ENCODE data around the gene PLA1A.

The PLA1A gene

DNA sequence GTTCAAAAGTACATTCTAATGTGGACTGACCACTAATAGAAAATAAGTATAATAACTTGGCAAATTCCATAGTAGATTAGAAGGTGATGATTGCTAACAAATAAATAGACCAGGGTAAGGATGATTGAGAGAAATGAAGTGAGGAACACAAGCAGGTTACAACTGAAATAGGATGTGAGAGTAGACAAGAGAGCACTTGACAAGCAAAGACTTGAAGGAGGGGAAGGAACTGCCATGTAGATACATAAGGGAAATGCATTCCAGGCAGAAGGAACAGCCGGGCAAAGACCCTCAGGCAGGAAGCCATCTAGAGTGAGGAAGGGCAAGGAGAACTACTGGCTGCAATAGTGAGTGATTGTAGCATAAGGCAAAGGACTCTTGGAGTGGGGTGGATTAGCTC is 5.0 kb downstream of the PLA1A start:
- H3K4me3 ChIP-seq (ENCODE audit: low read depth, low read length), result no peak overlapping the region
- H3K36me3 ChIP-seq, result no peaks in the 10 kb centered on the region
- H3K9me3 ChIP-seq (ENCODE audit: severe bottlenecking), result no peaks in the 10 kb centered on the region
- TF ChIP-seq, protein P1, sequence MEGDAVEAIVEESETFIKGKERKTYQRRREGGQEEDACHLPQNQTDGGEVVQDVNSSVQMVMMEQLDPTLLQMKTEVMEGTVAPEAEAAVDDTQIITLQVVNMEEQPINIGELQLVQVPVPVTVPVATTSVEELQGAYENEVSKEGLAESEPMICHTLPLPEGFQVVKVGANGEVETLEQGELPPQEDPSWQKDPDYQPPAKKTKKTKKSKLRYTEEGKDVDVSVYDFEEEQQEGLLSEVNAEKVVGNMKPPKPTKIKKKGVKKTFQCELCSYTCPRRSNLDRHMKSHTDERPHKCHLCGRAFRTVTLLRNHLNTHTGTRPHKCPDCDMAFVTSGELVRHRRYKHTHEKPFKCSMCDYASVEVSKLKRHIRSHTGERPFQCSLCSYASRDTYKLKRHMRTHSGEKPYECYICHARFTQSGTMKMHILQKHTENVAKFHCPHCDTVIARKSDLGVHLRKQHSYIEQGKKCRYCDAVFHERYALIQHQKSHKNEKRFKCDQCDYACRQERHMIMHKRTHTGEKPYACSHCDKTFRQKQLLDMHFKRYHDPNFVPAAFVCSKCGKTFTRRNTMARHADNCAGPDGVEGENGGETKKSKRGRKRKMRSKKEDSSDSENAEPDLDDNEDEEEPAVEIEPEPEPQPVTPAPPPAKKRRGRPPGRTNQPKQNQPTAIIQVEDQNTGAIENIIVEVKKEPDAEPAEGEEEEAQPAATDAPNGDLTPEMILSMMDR (IDR thresholded peaks at IDR 0.05; ENCODE audit: low read depth, low read length), result no peak
- no peak for DNase-seq
- no peaks in the 10 kb centered on the region for H3K27me3 ChIP-seq (ENCODE audit: insufficient read depth, low read depth, severe bottlenecking)
- H3K27ac ChIP-seq, result no peak overlapping the region

DNA sequence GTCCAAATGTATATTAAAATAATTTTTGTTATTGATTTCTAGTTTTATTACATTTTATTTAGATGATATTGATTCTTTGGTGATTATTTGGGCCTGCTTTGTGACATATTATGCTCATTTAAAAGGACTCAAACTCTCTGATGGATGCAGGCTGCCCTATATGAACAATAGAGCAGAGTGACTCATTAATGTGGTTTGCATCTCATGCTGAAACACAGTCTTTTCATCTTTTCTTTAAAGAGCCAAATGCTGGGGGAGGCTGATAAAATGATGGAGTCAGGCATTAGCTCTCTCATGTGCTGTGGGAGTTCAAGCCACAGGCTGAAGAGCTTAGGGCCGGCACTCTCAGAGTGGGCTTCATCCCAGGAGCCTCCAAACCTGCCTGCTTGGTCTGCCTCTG is 7.2 kb downstream of the PLA1A start:
- TF ChIP-seq, protein P1 (IDR thresholded peaks at IDR 0.05; ENCODE audit: low read depth, low read length), result no peak
- DNase-seq, result no peak
- H3K27me3 ChIP-seq (ENCODE audit: insufficient read depth, low read depth, severe bottlenecking), result no peaks in the 10 kb centered on the region

DNA sequence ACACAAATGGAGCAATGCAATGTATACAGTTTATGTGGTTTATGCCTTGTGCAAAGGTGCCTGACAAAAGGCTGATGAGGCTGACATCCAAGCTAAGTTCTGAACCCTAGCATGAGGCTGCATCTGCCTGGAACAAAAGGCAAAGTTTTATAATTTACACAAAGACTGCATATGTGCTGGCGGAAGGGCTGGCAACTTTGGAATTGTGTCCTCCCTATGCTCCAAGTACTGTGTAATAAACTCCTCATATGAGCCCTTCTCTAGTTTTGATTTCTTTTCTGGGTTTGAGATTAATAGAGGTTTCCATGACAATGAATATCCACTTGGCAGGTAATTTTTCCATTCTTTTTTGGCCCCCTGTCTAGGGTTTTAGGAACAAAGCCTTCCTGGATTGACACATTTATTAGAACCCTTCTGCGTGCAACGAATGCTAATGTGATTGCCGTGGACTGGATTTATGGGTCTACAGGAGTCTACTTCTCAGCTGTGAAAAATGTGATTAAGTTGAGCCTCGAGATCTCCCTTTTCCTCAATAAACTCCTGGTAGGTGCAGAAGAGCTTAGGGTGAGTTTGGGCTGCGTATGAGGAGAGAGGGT is 10.8 kb downstream of the PLA1A start:
- H3K27ac ChIP-seq, result no peak overlapping the region
- no peak overlapping the region for H3K4me3 ChIP-seq (ENCODE audit: low read depth, low read length)
- no peaks in the 10 kb centered on the region for H3K36me3 ChIP-seq
- TF ChIP-seq, protein P1 (IDR thresholded peaks at IDR 0.05; ENCODE audit: low read depth, low read length), result no peak
- no peaks in the 10 kb centered on the region for H3K27me3 ChIP-seq (ENCODE audit: insufficient read depth, low read depth, severe bottlenecking)
- no peak for DNase-seq
- no peaks in the 10 kb centered on the region for H3K9me3 ChIP-seq (ENCODE audit: severe bottlenecking)

More for the DNA sequence above, 7.2 kb downstream of the PLA1A start:
- H3K9me3 ChIP-seq (ENCODE audit: severe bottlenecking), result no peaks in the 10 kb centered on the region
- no peak overlapping the region for H3K4me3 ChIP-seq (ENCODE audit: low read depth, low read length)
- H3K36me3 ChIP-seq, result no peaks in the 10 kb centered on the region
- no peak overlapping the region for H3K27ac ChIP-seq

DNA sequence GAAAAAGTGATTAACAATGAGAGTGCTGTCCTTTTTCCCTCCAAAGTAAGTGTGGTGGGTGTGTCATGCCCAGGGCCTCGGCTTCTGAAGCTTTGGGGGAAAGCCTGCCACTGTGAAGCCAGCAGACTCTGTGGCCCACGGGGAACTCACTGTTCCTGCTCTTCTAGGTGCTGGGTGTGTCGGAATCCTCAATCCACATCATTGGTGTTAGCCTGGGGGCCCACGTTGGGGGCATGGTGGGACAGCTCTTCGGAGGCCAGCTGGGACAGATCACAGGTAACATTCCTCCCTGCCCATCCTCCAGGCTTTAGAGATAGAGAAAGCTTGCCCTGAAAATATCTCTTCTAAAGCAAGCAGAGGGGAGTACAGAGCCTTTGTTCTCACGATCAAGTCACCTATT is 11.6 kb downstream of the PLA1A start:
- no peaks in the 10 kb centered on the region for H3K36me3 ChIP-seq
- no peak overlapping the region for H3K27ac ChIP-seq
- H3K4me3 ChIP-seq (ENCODE audit: low read depth, low read length), result no peak overlapping the region
- TF ChIP-seq, protein P1 (IDR thresholded peaks at IDR 0.05; ENCODE audit: low read depth, low read length), result no peak
- H3K9me3 ChIP-seq (ENCODE audit: severe bottlenecking), result no peaks in the 10 kb centered on the region
- no peaks in the 10 kb centered on the region for H3K27me3 ChIP-seq (ENCODE audit: insufficient read depth, low read depth, severe bottlenecking)
- DNase-seq, result no peak

DNA sequence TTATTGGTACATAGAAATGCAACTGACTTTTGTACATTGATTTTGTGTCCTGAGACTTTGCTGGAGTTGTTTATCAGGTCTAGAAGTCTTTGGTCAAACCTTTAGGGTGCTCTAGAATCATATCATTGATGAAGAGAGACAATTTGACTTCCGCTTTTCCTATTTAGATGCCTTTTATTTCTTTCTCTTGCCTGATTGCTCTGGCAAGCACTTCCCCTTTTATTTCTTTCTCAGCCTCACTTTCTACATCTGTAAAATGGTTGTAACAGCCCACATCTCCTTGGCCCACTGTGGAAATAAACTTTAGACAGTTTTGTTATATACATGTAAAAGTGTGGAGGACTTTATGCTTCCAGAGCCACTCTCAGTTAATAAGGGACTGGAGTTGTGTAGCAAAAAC is 14.0 kb downstream of the PLA1A start:
- DNase-seq, result no peak
- TF ChIP-seq, protein P1 (IDR thresholded peaks at IDR 0.05; ENCODE audit: low read depth, low read length), result no peak
- H3K9me3 ChIP-seq (ENCODE audit: severe bottlenecking), result no peaks in the 10 kb centered on the region
- no peak overlapping the region for H3K27ac ChIP-seq
- H3K27me3 ChIP-seq (ENCODE audit: insufficient read depth, low read depth, severe bottlenecking), result no peaks in the 10 kb centered on the region
- no peaks in the 10 kb centered on the region for H3K36me3 ChIP-seq
- no peak overlapping the region for H3K4me3 ChIP-seq (ENCODE audit: low read depth, low read length)

DNA sequence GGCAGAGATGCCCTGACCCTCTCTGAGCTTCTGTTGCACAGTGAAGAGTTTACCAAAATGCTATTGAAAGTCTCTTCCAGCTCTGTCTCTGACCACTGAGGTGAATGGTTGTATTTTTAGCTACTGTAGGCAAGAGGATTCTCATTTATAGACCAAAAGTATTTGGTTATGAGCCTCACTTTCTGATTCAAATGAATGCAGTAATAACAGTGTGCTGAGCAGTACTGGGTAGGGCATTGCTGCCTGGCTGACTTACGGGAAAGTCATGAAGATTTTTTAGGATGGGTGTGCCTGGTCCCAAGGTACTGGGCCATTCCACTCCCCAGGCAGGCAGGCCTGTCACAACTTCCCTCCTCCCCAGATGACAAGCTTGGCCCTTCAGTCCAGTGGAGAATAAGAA is 15.5 kb downstream of the PLA1A start:
- DNase-seq, result no peak
- no peak overlapping the region for H3K4me3 ChIP-seq (ENCODE audit: low read depth, low read length)
- no peak overlapping the region for H3K27ac ChIP-seq
- TF ChIP-seq, protein P1 (IDR thresholded peaks at IDR 0.05; ENCODE audit: low read depth, low read length), result no peak
- H3K36me3 ChIP-seq, result no peaks in the 10 kb centered on the region
- H3K9me3 ChIP-seq (ENCODE audit: severe bottlenecking), result no peaks in the 10 kb centered on the region
- no peaks in the 10 kb centered on the region for H3K27me3 ChIP-seq (ENCODE audit: insufficient read depth, low read depth, severe bottlenecking)
